AML-193 (cell line): ENCODE measurements around the gene TTC4.

Source experiments
- DNase-seq, 2 experiments: peaks; one replicate each; lab custom pipeline; 2025; lab: John Stamatoyannopoulos, UW

TTC4 gene

GRCh38 chr1:54784066-54784465, 68.4 kb downstream of the TTC4 start:
- no peak for DNase-seq

- no peak for DNase-seq
Observed at GRCh38 chr1:54786778-54787177, 71.1 kb downstream of the TTC4 start.

- no peak for DNase-seq
Observed at GRCh38 chr1:54787604-54788003, 71.9 kb downstream of the TTC4 start.

GRCh38 chr1:54788459-54788858, 72.8 kb downstream of the TTC4 start:
- no peak for DNase-seq

GRCh38 chr1:54791880-54792522, 76.3 kb downstream of the TTC4 start:
- DNase-seq, result peak; percentile 47 to 51
